ENCODE measurements around the gene BICD1.

GRCh38 chr12:32108787-32109186 is 2.1 kb downstream of the BICD1 start:
- TF ChIP-seq CTCF (IDR thresholded peaks at IDR 0.05) (no peak), POLR2A (IDR thresholded peaks at IDR 0.05) (no peak)
